WTC11 (cell line): ENCODE results near the gene SCNN1A.

ENCODE experiments used
- ARID4B ChIP-seq: sonication (generic); formaldehyde crosslinking; IDR thresholded peaks from 2 replicates; pipeline ENCODE4 v1.8.0; 2023; ENCODE audit warnings: missing genetic modification reagents, mild to moderate bottlenecking, borderline replicate concordance
- ATF1 ChIP-seq: sonication (generic); formaldehyde crosslinking; IDR thresholded peaks from 2 replicates; pipeline ENCODE4 v1.8.1; 2023; ENCODE audit warnings: mild to moderate bottlenecking, moderate library complexity, missing genetic modification reagents
- ATF3 ChIP-seq: sonication (generic); formaldehyde crosslinking; conservative IDR thresholded peaks from 2 replicates; pipeline ENCODE4 v1.8.1; 2022; ENCODE audit warnings: mild to moderate bottlenecking, missing genetic modification reagents
- CBFB ChIP-seq: sonication (generic); formaldehyde crosslinking; IDR thresholded peaks from 2 replicates; pipeline ENCODE4 v1.8.1; 2022; ENCODE audit warnings: mild to moderate bottlenecking, low read depth, missing genetic modification reagents
- CREB1 ChIP-seq: sonication (generic); formaldehyde crosslinking; IDR thresholded peaks from 2 replicates; pipeline ENCODE4 v1.8.0; 2023; ENCODE audit warnings: mild to moderate bottlenecking, missing genetic modification reagents
- CTCF ChIP-seq: fragments of 200-600 bp; IDR thresholded peaks from 2 replicates; pipeline ENCODE4 v1.8.0; 2022; ENCODE audit warnings: antibody characterized with exemption
- ESRRA ChIP-seq: sonication (generic); formaldehyde crosslinking; IDR thresholded peaks from 2 replicates; pipeline ENCODE4 v1.8.1; 2022; ENCODE audit warnings: mild to moderate bottlenecking, missing genetic modification reagents, borderline replicate concordance
- FOXP4 ChIP-seq: sonication (generic); formaldehyde crosslinking; IDR thresholded peaks from 2 replicates; pipeline ENCODE4 v1.8.0; 2022; ENCODE audit warnings: mild to moderate bottlenecking, missing genetic modification reagents
- MAX ChIP-seq: sonication (generic); formaldehyde crosslinking; IDR thresholded peaks from 2 replicates; pipeline ENCODE4 v1.8.0; 2022; ENCODE audit warnings: mild to moderate bottlenecking, missing genetic modification reagents
- RELA ChIP-seq: sonication (generic); formaldehyde crosslinking; IDR thresholded peaks from 2 replicates; pipeline ENCODE4 v1.8.1; 2022; ENCODE audit warnings: missing genetic modification reagents, mild to moderate bottlenecking, borderline replicate concordance
- SOX15 ChIP-seq: fragments of 250-450 bp; sonication (Bioruptor Pico); IDR thresholded peaks from 2 replicates; pipeline ENCODE4 v1.9.0; 2021; ENCODE audit warnings: mild to moderate bottlenecking
- TEAD1 ChIP-seq: sonication (generic); formaldehyde crosslinking; IDR thresholded peaks from 2 replicates; pipeline ENCODE4 v1.8.0; 2022; ENCODE audit warnings: mild to moderate bottlenecking, missing genetic modification reagents
- USF1 ChIP-seq: sonication (generic); formaldehyde crosslinking; IDR thresholded peaks from 2 replicates; pipeline ENCODE4 v1.8.0; 2022; ENCODE audit warnings: mild to moderate bottlenecking, missing genetic modification reagents
- USF2 ChIP-seq: sonication (generic); formaldehyde crosslinking; IDR thresholded peaks from 2 replicates; pipeline ENCODE4 v1.8.1; 2023; ENCODE audit warnings: mild to moderate bottlenecking, missing genetic modification reagents, moderate library complexity

- TF ChIP-seq FOXP4 (CRISPR knock-in tag) (no peak), CTCF (no peak), USF2 (CRISPR knock-in tag) (no peak), MAX (no peak), CBFB (CRISPR knock-in tag) (no peak), SOX15 (CRISPR knock-in tag) (no peak), ARID4B (CRISPR knock-in tag) (no peak), USF1 (CRISPR knock-in tag) (no peak), CREB1 (no peak), RELA (CRISPR knock-in tag) (no peak), ATF3 (CRISPR knock-in tag) (no peak), ATF1 (CRISPR knock-in tag) (no peak), ESRRA (CRISPR knock-in tag) (no peak), TEAD1 (CRISPR knock-in tag) (no peak)
Observed at GRCh38 chr12:6420364-6420763, 45.0 kb upstream of the SCNN1A start.
